Skeletal muscle cell (primary cell): ENCODE data around the gene NEAT1.

ENCODE experiments used
- DNase-seq: peaks from one replicate; pipeline ENCODE4 v3.0.0-alpha.2; 2010; ENCODE audit warnings: low read depth
- H3K4me3 ChIP-seq: 2 replicates; pipeline ENCODE4 v1.5.1; 2011; ENCODE audit warnings: low read depth, mild to moderate bottlenecking, control low read depth, low read length, moderate library complexity

The NEAT1 gene

DNA sequence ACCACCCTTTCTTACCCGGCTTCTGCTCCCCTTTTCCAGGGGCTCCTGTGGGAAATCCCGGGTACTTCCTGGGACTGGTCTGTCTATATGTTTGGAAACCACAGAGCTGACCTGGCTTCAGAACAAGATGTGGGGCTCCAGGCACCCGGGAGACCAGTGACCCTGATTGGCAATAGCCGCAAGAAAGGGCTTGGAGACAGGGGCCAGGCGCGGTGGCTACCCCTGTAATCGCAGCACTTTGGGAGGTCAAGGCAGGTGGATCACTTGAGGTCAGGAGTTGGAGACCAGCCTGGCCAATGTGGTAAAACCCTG is 3.2 kb upstream of the NEAT1 start:
- peak overlapping the region; percentile 32 for H3K4me3 ChIP-seq
- DNase-seq: no peak

DNA sequence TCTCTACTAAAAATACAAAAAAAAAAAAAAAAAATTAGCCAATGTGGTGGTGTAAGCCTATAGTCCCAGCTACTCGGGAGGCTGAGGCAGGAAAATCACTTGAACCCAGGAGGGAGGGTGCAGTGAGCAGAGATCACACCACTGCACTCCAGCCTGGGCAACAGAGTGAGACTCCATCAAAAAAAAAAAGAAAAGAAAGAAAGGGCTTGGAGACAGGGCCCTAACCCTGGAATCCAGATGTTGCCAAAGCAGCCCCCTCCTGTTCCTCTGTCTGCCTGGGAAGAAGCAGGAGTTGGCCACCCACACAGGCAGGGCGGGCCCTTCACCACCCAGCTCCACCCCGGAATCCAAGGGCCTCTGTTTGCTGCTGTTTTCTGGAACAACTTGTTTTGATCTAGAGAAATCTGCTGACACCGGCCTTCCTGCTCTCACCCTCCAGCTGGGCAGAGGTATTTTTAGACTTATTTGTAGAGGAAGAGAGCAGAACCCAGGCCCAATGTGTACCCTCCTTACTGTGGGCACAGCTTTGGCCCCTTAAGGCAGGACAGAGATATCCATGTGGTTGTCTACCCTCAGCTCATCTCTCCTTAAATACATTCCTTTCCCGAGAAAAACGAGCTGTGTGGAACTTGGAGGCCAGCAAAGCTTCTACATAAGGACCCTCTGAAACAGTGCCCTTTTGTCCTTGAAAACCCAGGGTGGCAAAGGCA is 2.7 kb upstream of the NEAT1 start:
- peak; percentile 92 for DNase-seq
- peak overlapping the region; percentile 32 for H3K4me3 ChIP-seq

DNA sequence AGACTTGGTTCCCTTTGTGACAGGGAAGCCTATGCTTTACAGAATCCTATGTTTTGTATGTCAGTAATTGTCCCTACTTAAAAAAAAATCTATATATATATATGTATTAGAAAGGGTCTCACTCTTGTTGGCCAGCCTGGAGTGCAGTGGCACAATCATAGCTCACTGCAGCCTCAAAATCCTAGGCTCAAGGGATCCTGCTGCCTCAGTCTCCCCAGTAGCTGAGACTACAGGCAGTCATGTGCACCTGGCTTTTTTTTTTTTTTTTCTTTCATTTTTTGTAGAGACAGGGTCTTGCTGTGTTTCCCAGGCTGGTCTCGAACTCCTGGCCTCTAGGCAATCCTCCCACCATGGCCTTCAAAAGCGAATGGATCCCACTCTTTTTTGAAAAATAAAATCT is 2.1 kb upstream of the NEAT1 start:
- H3K4me3 ChIP-seq: peak overlapping the region; percentile 21
- DNase-seq: no peak

DNA sequence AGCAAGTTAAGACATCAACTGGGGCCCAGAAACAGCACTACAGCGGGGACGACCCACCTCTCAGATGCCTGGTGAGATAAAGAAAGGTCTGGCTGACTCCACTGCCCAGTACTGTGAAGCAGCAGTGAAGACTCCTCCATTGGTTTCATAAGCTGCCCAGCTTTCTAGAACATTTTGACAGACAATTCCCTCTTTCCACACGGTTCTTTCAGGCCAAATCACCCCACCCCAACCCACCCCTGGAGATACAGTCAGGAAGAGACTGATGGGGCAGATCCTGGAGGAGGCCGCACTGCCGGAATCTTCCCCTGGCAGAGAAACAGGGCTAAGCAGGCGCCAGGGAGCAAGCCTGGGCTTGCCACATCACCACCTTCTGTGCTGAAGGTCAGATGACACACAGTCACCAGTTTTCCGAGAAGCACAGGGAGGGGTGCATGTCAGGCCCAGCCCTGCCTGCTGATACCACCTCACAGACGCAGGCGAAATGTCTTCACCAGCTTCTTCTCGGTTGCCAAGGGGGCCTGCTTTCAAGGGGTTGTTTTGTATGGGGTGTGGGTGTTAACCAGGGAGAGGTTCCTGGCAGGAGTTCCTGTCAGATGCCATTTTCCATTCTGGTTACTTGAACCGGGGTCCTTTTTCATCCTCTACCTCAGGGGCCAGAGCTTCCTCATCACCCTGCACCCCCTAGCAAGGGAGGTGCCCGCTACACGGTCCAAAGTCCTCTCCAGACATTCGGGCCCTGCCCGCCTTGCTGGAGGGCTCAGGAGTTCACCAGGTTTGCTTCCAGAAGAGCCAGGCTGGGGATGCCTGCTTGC is 1.4 kb upstream of the NEAT1 start:
- DNase-seq: peak; percentile 99
- peak overlapping the region; percentile 86 for H3K4me3 ChIP-seq

DNA sequence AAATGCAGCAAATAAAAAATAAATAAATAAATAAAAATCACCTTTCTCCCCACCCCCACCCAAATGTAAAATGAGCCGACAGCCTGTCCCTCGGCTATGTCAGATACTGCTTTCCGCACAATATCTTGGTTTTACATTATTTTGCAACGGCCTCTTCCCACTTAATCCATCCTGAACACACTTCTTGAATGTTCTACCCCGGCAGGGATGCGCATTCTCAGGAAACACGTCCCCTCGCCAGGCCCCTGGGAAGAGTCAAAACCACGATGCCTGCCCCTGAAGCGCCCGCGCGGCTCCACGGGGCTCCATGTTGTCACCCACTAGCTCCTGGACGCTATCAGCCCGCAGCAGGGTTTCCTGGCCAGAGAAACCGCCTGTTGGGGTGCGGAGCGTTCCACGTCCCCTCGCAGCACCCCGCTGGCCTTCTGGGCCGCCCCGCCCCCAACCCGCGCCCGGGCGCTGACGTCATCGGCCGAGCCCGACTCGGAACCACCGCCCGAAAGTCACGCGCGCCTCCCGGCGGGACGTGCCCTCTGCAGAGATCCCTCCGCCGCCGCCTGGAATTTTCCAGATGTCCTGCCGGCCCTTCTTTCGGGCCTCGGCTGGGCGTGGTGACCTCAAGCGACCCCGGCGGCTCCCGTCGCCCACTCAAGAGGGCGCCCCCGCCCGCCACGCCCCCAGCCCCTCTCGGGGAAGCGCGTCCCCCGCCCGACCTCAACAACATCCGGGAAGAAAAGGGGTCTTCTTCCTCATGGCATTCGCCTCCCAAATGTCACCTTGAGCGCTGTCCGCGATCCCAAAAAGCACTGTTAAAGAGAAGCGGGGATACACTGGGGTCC is 585 bp upstream of the NEAT1 start:
- peak; percentile 96 for DNase-seq
- peak overlapping the region; percentile 86 for H3K4me3 ChIP-seq

DNA sequence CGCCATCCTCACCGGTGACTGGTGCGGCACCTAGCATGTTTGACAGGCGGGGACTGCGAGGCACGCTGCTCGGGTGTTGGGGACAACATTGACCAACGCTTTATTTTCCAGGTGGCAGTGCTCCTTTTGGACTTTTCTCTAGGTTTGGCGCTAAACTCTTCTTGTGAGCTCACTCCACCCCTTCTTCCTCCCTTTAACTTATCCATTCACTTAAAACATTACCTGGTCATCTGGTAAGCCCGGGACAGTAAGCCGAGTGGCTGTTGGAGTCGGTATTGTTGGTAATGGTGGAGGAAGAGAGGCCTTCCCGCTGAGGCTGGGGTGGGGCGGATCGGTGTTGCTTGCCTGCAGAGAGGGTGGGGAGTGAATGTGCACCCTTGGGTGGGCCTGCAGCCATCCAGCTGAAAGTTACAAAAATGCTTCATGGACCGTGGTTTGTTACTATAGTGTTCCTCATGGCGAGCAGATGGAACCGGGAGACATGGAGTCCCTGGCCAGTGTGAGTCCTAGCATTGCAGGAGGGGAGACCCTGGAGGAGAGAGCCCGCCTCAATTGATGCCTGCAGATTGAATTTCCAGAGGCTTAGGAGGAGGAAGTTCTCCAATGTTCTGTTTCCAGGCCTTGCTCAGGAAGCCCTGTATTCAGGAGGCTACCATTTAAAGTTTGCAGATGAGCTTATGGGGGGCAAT is 1.1 kb downstream of the NEAT1 start:
- DNase-seq: no peak

DNA sequence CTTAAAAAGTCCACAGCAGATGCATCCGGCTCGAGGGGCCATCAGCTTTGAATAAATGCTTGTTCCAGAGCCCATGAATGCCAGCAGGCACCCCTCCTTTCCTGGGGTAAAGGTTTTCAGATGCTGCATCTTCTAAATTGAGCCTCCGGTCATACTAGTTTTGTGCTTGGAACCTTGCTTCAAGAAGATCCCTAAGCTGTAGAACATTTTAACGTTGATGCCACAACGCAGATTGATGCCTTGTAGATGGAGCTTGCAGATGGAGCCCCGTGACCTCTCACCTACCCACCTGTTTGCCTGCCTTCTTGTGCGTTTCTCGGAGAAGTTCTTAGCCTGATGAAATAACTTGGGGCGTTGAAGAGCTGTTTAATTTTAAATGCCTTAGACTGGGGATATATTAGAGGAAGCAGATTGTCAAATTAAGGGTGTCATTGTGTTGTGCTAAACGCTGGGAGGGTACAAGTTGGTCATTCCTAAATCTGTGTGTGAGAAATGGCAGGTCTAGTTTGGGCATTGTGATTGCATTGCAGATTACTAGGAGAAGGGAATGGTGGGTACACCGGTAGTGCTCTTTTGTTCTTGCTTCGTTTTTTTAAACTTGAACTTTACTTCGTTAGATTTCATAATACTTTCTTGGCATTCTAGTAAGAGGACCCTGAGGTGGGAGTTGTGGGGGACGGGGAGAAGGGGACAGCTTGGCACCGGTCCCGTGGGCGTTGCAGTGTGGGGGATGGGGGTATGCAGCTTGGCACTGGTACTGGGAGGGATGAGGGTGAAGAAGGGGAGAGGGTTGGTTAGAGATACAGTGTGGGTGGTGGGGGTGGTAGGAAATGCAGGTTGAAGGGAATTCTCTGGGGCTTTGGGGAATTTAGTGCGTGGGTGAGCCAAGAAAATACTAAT is 1.9 kb downstream of the NEAT1 start:
- DNase-seq: no peak
- H3K4me3 ChIP-seq: peak overlapping the region; percentile 86

More for the DNA sequence above, 1.1 kb downstream of the NEAT1 start:
- peak overlapping the region; percentile 86 for H3K4me3 ChIP-seq

DNA sequence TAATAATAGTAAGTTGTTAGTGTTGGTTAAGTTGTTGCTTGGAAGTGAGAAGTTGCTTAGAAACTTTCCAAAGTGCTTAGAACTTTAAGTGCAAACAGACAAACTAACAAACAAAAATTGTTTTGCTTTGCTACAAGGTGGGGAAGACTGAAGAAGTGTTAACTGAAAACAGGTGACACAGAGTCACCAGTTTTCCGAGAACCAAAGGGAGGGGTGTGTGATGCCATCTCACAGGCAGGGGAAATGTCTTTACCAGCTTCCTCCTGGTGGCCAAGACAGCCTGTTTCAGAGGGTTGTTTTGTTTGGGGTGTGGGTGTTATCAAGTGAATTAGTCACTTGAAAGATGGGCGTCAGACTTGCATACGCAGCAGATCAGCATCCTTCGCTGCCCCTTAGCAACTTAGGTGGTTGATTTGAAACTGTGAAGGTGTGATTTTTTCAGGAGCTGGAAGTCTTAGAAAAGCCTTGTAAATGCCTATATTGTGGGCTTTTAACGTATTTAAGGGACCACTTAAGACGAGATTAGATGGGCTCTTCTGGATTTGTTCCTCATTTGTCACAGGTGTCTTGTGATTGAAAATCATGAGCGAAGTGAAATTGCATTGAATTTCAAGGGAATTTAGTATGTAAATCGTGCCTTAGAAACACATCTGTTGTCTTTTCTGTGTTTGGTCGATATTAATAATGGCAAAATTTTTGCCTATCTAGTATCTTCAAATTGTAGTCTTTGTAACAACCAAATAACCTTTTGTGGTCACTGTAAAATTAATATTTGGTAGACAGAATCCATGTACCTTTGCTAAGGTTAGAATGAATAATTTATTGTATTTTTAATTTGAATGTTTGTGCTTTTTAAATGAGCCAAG is 2.7 kb downstream of the NEAT1 start:
- peak overlapping the region; percentile 86 for H3K4me3 ChIP-seq
- no peak for DNase-seq

DNA sequence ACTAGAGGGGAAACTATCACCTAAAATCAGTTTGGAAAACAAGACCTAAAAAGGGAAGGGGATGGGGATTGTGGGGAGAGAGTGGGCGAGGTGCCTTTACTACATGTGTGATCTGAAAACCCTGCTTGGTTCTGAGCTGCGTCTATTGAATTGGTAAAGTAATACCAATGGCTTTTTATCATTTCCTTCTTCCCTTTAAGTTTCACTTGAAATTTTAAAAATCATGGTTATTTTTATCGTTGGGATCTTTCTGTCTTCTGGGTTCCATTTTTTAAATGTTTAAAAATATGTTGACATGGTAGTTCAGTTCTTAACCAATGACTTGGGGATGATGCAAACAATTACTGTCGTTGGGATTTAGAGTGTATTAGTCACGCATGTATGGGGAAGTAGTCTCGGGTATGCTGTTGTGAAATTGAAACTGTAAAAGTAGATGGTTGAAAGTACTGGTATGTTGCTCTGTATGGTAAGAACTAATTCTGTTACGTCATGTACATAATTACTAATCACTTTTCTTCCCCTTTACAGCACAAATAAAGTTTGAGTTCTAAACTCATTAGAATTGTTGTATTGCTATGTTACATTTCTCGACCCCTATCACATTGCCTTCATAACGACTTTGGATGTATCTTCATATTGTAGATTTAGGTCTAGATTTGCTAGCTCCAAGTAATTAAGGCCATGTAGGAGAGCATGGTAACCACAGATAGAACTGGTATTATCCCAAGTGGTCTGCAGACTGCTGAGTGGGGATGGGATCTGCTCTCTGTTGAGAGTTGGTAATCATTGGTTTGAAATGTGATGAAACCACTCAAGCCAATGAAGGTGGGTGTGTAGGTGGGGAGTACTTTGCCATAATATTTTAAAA is 3.6 kb downstream of the NEAT1 start:
- no peak for DNase-seq
- H3K4me3 ChIP-seq: peak overlapping the region; percentile 86

DNA sequence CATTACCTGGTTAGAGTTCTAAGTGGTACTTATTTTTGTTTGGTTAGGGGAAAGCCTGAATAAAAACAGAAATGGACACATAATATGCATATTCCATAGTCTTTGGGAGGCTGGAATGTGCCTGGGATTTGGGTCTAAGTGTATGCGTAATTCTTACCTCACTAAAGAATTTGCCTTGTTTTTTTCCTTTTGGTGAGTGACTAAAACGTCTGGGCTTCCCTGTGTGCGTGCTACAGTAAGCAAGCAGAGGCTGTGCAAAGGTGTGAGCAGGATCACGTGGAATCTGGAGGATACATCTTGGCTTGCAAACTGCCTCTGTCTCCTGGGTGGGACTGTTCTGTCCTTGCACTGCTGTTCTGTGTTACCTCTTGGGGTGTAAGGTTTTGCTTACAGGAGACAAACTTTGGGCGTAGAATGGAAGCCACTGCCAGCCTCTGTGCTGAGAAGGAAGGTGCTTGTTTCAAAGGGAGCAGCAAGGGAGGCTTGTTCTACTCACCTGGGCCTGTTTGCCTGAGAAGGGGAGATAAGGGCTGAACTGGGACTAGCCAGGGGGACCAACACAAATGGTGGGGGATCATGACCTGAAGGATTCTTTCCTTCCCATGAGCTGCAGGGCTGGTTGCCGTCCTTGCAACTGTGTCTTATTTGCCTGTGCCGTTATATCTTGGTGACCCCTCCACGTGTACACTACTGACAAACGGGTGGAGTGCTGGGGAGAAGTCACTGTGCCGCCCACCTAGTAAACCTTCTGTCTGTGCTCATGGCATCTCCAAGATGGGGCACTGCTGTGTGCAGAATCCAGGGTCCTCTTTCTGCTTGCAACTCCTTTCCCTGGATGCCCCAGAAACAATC is 4.5 kb downstream of the NEAT1 start:
- peak overlapping the region; percentile 86 for H3K4me3 ChIP-seq
- no peak for DNase-seq

DNA sequence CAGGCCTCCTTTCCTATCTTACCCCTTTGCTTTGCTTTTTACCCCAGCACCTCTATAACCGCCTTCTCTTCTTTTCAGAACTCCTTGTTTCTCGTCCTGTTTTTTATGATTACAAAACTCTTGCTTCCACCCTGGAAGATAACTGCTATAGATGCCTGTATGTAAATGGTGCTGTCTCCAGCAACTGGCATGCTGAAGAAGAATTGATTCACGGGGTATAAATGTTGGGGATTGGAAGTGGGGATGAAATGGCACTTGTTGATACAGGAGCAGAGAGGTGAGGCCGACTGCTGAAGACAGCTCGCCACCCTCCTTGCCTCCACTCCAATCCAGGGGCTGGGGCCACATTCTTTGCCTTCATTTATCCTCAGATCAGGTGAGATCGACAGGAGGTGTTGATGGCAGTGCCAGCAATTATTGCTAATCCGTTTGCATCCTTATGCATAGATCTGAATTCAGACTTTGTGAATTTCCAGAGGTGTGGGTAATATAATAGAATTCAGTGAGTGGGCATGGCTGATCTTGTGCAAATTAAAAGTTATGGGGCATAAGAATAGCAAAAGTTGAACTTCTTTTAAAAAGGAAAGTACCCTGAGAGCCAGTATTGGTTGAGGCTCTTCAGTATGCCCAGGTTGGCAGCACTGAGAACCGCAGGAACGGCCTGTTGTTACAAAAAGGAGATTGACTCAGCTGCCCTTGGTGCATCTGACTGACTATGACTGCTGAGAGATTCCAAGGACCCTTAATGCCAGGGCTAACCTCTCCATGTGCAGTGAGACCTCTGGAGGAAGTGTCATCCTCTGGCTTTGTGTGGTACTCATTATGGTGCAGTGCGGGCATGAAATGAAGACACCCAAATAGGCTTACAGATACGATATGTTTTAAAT is 5.3 kb downstream of the NEAT1 start:
- no peak for DNase-seq
- peak overlapping the region; percentile 86 for H3K4me3 ChIP-seq

DNA sequence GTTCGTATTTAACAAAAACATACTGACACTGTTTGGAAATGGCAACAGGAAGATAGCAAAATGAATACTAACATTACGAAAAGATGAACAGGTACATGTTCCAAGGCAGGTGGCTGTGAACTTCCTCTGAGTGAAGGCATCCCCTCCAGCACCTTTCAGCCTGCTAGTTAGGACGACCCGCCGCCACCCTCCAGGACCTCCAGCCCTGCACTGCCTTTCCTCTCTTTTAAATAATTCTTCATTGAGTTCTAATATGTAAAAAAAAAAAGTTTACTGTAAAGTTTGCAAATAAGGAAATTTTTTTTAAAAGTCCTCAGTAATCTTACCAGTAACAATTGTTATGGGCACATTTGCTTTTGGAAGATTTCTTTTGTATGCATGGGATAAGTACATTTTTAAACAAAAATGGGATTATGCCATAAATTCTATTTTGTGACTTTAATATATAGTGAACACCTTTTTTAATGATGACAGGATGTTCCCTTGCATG is 6.0 kb downstream of the NEAT1 start:
- DNase-seq: no peak
- peak overlapping the region; percentile 86 for H3K4me3 ChIP-seq

DNA sequence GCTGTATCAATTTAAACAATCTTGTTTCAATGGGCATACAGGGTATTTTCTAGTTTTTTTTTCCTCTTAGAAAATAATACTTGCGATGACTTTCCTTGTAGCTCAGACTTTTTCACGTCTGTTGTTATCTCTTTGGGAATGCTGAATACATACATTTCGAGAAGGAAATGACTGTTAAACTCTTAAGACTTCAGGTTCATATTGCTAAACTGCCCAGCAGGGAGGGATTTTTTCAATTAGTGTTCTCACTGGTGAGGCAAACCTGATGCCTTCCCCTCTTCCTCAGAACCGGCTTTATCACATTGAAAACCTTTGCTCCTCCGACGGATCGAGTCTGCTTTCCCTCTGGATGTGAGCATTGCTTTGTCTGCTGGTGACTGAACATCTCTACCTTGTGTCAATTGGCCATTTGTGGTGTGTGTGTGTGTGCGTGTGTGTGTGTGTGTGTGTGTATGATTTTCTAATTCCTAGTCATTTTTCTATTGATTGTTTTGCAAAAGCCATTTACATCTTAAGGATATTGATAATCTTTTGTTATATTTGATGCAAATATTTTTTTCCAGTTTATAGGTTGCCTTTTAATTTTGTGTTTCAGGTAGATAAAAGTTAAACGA is 6.6 kb downstream of the NEAT1 start:
- peak overlapping the region; percentile 86 for H3K4me3 ChIP-seq
- no peak for DNase-seq

DNA sequence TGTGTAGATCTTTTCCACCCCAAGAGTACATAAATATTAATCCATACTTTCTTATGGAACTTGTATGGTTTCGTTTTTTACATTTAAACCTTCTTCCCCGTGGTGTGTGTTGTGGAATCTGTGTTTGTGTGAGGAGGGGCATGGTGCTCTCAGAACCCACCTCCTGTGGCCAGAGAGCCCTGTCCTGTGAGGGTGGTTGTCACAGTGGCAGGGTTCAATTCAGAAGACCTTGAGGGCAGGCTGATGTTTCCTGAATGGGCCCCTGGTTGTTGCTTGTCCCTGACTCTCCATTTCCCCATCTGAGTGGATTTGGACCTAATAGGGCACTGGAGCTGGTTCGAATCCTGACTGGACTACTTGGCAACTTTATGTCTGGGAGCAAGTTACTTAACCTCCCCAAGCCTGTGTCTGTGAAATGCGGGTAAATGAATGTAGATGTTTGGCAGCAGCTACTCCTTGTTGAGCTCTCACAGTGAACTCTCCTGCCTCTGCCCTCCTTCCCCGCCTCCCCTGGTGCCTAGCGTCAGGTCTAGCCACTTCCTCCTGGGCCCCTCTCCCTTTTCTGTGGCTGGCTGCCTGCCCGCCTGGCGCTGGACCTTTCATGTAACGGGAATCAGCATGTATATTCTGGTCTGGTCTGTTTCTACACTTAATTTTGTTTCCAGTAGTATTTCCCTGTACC is 7.3 kb downstream of the NEAT1 start:
- no peak for DNase-seq
- peak overlapping the region; percentile 86 for H3K4me3 ChIP-seq
